Endothelial cell of umbilical vein (primary cell): ENCODE data around the gene IQGAP3.

Experiments
- EZH2 ChIP-seq: IDR thresholded peaks from 2 replicates; pipeline ENCODE4 v1.6.1; 2012; ENCODE audit warnings: borderline replicate concordance, low read depth, mild to moderate bottlenecking, moderate library complexity, low read length, inconsistent platforms; ENCODE audit not compliant: severe bottlenecking
- JUN ChIP-seq: IDR thresholded peaks from 2 replicates; pipeline ENCODE4 v1.6.1; 2011; ENCODE audit warnings: borderline replicate concordance, low read depth; ENCODE audit not compliant: insufficient read length, insufficient read depth
- MAX ChIP-seq: IDR thresholded peaks from 2 replicates; pipeline ENCODE4 v1.6.1; 2011; ENCODE audit not compliant: insufficient read depth, insufficient read length
- MYC ChIP-seq: IDR thresholded peaks from one replicate; pipeline ENCODE4 v1.6.1; 2011; ENCODE audit warnings: mild to moderate bottlenecking, low read depth, low read length
- POLR2A ChIP-seq: IDR thresholded peaks from 2 replicates; pipeline ENCODE4 v1.6.1; 2012; ENCODE audit warnings: low read depth, mild to moderate bottlenecking, control low read depth, low read length
- POLR2AphosphoS5 ChIP-seq: IDR thresholded peaks from 2 replicates; pipeline ENCODE4 v1.6.1; 2012; ENCODE audit warnings: low read depth, mild to moderate bottlenecking, control low read depth, low read length, moderate library complexity; ENCODE audit not compliant: insufficient read depth
- TF ChIP-seq, protein P1 (sequence below), 2 donors: IDR thresholded peaks; 1 replicate in 1 of 2; 2 replicates in 1 of 2; pipeline ENCODE4 v1.5.1; 2011; ENCODE audit warnings: low read length in 2 of 2, mild to moderate bottlenecking in 2 of 2, moderate library complexity in 2 of 2, control low read depth in 1 of 2, inconsistent platforms in 1 of 2, low read depth in 1 of 2; ENCODE audit not compliant: insufficient read depth in 1 of 2; ENCODE audit errors: extremely low read depth in 1 of 2

GRCh38 chr1:156489166-156489934 lies 83.0 kb downstream of the IQGAP3 start:
- TF ChIP-seq, protein P1, sequence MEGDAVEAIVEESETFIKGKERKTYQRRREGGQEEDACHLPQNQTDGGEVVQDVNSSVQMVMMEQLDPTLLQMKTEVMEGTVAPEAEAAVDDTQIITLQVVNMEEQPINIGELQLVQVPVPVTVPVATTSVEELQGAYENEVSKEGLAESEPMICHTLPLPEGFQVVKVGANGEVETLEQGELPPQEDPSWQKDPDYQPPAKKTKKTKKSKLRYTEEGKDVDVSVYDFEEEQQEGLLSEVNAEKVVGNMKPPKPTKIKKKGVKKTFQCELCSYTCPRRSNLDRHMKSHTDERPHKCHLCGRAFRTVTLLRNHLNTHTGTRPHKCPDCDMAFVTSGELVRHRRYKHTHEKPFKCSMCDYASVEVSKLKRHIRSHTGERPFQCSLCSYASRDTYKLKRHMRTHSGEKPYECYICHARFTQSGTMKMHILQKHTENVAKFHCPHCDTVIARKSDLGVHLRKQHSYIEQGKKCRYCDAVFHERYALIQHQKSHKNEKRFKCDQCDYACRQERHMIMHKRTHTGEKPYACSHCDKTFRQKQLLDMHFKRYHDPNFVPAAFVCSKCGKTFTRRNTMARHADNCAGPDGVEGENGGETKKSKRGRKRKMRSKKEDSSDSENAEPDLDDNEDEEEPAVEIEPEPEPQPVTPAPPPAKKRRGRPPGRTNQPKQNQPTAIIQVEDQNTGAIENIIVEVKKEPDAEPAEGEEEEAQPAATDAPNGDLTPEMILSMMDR (IDR thresholded peaks at IDR 0.05; ENCODE audit: extremely low read depth in 1 of 2, insufficient read depth in 1 of 2, low read depth in 1 of 2, low read length in 2 of 2), result no peak
- TF ChIP-seq POLR2A (no peak), MYC (no peak), MAX (no peak), EZH2 (no peak), POLR2AphosphoS5 (no peak), JUN (no peak)
